OCI-LY1 (cell line): ENCODE results near the gene H6PD.

ENCODE experiments used
- H2AFZ ChIP-seq: fragments of 200-600 bp; sonication (generic), shearing (Covaris generic); 2 replicates; pipeline ENCODE4 v1.6.0; 2014; ENCODE audit warnings: antibody characterized with exemption, mild to moderate bottlenecking, low read length
- H3F3A ChIP-seq: fragments of 200-600 bp; sonication (generic), shearing (Covaris generic); 2 replicates; pipeline ENCODE4 v1.6.0; 2014; ENCODE audit warnings: mild to moderate bottlenecking, antibody characterized with exemption, low read length, moderate library complexity; ENCODE audit not compliant: insufficient read depth
- H3K27ac ChIP-seq: fragments of 200-600 bp; sonication (generic); 2 replicates; pipeline ENCODE4 v1.5.1; 2014; ENCODE audit warnings: low read length, mixed run types, mild to moderate bottlenecking, low read depth; ENCODE audit not compliant: poor library complexity, severe bottlenecking
- H3K27me3 ChIP-seq: fragments of 200-600 bp; sonication (generic); 2 replicates; pipeline ENCODE4 v1.6.0; 2014; ENCODE audit warnings: antibody characterized with exemption, mild to moderate bottlenecking, low read length, moderate library complexity; ENCODE audit not compliant: insufficient read depth
- H3K36me3 ChIP-seq: fragments of 200-600 bp; sonication (generic); 2 replicates; pipeline ENCODE4 v1.6.1; 2014; ENCODE audit warnings: mild to moderate bottlenecking, antibody characterized with exemption, low read length, moderate library complexity, mixed read lengths; ENCODE audit not compliant: insufficient read depth
- H3K4me1 ChIP-seq: fragments of 200-600 bp; sonication (generic); 2 replicates; pipeline ENCODE4 v1.5.1; 2014; ENCODE audit warnings: mild to moderate bottlenecking, low read length, moderate library complexity; ENCODE audit not compliant: insufficient read depth, severe bottlenecking
- H3K4me2 ChIP-seq: fragments of 200-600 bp; sonication (generic), shearing (Covaris generic); 2 replicates; pipeline ENCODE4 v1.6.1; 2014; ENCODE audit warnings: low read length
- H3K4me3 ChIP-seq: fragments of 200-600 bp; sonication (generic); 2 replicates; pipeline ENCODE4 v1.5.1; 2014; ENCODE audit warnings: low read length, low read depth, mild to moderate bottlenecking, mixed read lengths; ENCODE audit not compliant: poor library complexity, severe bottlenecking
- H3K79me2 ChIP-seq: fragments of 200-600 bp; shearing (Covaris generic); 2 replicates; pipeline ENCODE4 v1.6.1; 2016; ENCODE audit warnings: mixed run types, low read length, mixed read lengths; ENCODE audit not compliant: insufficient read depth
- H3K9ac ChIP-seq: fragments of 200-600 bp; sonication (generic), shearing (Covaris generic); 2 replicates; pipeline ENCODE4 v1.6.1; 2014; ENCODE audit warnings: mild to moderate bottlenecking, low read length, mixed read lengths
- H3K9me2 ChIP-seq: fragments of 200-600 bp; sonication (generic), shearing (Covaris generic); 2 replicates; pipeline ENCODE4 v1.6.1; 2014; ENCODE audit warnings: low read depth, mild to moderate bottlenecking, low read length, mixed read lengths
- H3K9me3 ChIP-seq: fragments of 200-600 bp; shearing (Covaris generic); 2 replicates; pipeline ENCODE4 v1.6.1; 2014; ENCODE audit warnings: low read length, mixed read lengths
- H4K20me1 ChIP-seq: fragments of 200-600 bp; sonication (generic), shearing (Covaris generic); 2 replicates; pipeline ENCODE4 v1.6.0; 2016; ENCODE audit warnings: mild to moderate bottlenecking, low read length; ENCODE audit not compliant: insufficient read depth
- CTCF ChIP-seq: fragments of 200-600 bp; sonication (generic), shearing (Covaris generic); IDR thresholded peaks from 2 replicates; pipeline ENCODE4 v1.5.1; 2017; ENCODE audit warnings: mild to moderate bottlenecking, antibody characterized with exemption, low read length, moderate library complexity, mixed read lengths
- EZH2 ChIP-seq: fragments of 200-600 bp; sonication (generic), shearing (Covaris generic); IDR thresholded peaks from 2 replicates; pipeline ENCODE4 v1.8.0; 2017; ENCODE audit warnings: borderline replicate concordance, mixed run types, mild to moderate bottlenecking, antibody characterized with exemption, low read length, moderate library complexity, mixed read lengths

The H6PD gene

GRCh38 chr1:9263276-9263855 lies 28.8 kb downstream of the H6PD start:
- H3K27ac ChIP-seq = no peak overlapping the region
- no peak for TF ChIP-seq EZH2
- no peak for TF ChIP-seq CTCF
- no peaks in the 10 kb centered on the region for H4K20me1 ChIP-seq
- no peak overlapping the region for H2AFZ ChIP-seq
- peaks cover 11% of the 10 kb centered on the region for H3K9me3 ChIP-seq
- H3F3A ChIP-seq = no peaks in the 10 kb centered on the region
- no peak overlapping the region for H3K4me3 ChIP-seq
- H3K9ac ChIP-seq = no peak overlapping the region
- no peaks in the 10 kb centered on the region for H3K36me3 ChIP-seq
- no peak overlapping the region for H3K4me2 ChIP-seq
- H3K79me2 ChIP-seq = no peaks in the 10 kb centered on the region
- no peaks in the 10 kb centered on the region for H3K9me2 ChIP-seq
- H3K4me1 ChIP-seq = no peaks in the 10 kb centered on the region
- H3K27me3 ChIP-seq = no peaks in the 10 kb centered on the region

- Histone ChIP-seq H3K4me1 (no peaks in the 10 kb centered on the region), H3K4me2 (no peak overlapping the region), H3K36me3 (no peaks in the 10 kb centered on the region), H3F3A (no peaks in the 10 kb centered on the region), H3K4me3 (no peak overlapping the region), H4K20me1 (no peaks in the 10 kb centered on the region), H3K79me2 (no peaks in the 10 kb centered on the region), H3K9me3 (peaks cover 5% of the 10 kb centered on the region), H2AFZ (no peak overlapping the region), H3K27ac (no peak overlapping the region), H3K9ac (no peak overlapping the region), H3K27me3 (no peaks in the 10 kb centered on the region), H3K9me2 (no peaks in the 10 kb centered on the region)
- TF ChIP-seq EZH2 (no peak), CTCF (no peak)
These were observed 29.7 kb downstream of the H6PD start for GRCh38 chr1:9263984-9264872.

- Histone ChIP-seq H2AFZ (no peak overlapping the region), H3K4me1 (no peaks in the 10 kb centered on the region), H3K27me3 (no peaks in the 10 kb centered on the region), H3K9me3 (no peaks in the 10 kb centered on the region; the same call in 1 of the 2 replicates), H3K9ac (no peak overlapping the region), H3K27ac (no peak overlapping the region), H3K4me3 (no peak overlapping the region), H3K4me2 (no peak overlapping the region), H3K36me3 (no peaks in the 10 kb centered on the region), H3K79me2 (no peaks in the 10 kb centered on the region), H3F3A (no peaks in the 10 kb centered on the region), H4K20me1 (no peaks in the 10 kb centered on the region), H3K9me2 (no peaks in the 10 kb centered on the region)
- TF ChIP-seq CTCF (no peak), EZH2 (no peak)
These were observed 30.5 kb downstream of the H6PD start for GRCh38 chr1:9265037-9265436.
